H1 (cell line): Measurements from ENCODE around the gene JPT1. TPM values are rescaled to one million over a fixed set of nuclear protein-coding genes. Genes with fewer than 3 reads are reported as not detected.

Experiments used
- CTCF ChIA-PET: fragments of 300-600 bp; sonication (Branson Sonifier 250); formaldehyde crosslinking; loops from one replicate; lab custom pipeline; 2021; ENCODE audit not compliant: partially characterized antibody; lab: Charles Lee
- POLR2A ChIA-PET: fragments of 300-600 bp; sonication (Branson Sonifier 250); formaldehyde crosslinking; loops from one replicate; lab custom pipeline; 2021; ENCODE audit warnings: inconsistent platforms; ENCODE audit not compliant: partially characterized antibody; lab: Charles Lee
- DNase-seq, 2 experiments: peaks; one replicate each; pipeline versions ENCODE4 v3.0.0 to v3.0.0-alpha.2; 2010 to 2022; ENCODE audit warnings: low spot score in 2 of 2, low read depth in 1 of 2, mixed read lengths in 1 of 2
- FAIRE-seq: peaks from 2 replicates; lab custom pipeline; 2011; peaks lifted over from hg19 to GRCh38; lab: Jason Lieb, UNC
- H2AFZ ChIP-seq: 2 replicates; pipeline ENCODE4 v1.8.1; 2012; ENCODE audit warnings: low read length, inconsistent platforms
- H2AK5ac ChIP-seq: 2 replicates; pipeline ENCODE4 v1.6.1; 2013; ENCODE audit warnings: low read depth, low read length
- H2BK120ac ChIP-seq: replicated peaks from 2 replicates; pipeline ENCODE3; 2013; ENCODE audit warnings: low read depth, low read length, inconsistent platforms
- H2BK12ac ChIP-seq: 2 replicates; pipeline ENCODE4 v1.6.1; 2013; ENCODE audit warnings: low read depth, low read length
- H2BK15ac ChIP-seq: 2 replicates; pipeline ENCODE4 v1.6.1; 2013; ENCODE audit warnings: low read length
- H2BK20ac ChIP-seq: 2 replicates; pipeline ENCODE4 v1.6.1; 2013; ENCODE audit warnings: low read length
- H2BK5ac ChIP-seq: 2 replicates; pipeline ENCODE4 v1.6.1; 2013; ENCODE audit warnings: low read depth, low read length
- H3K14ac ChIP-seq: 2 replicates; pipeline ENCODE4 v1.6.1; 2013; ENCODE audit warnings: inconsistent platforms; ENCODE audit not compliant: insufficient read length
- H3K18ac ChIP-seq: 2 replicates; pipeline ENCODE4 v1.6.1; 2013; ENCODE audit warnings: low read length; ENCODE audit errors: extremely low read depth
- H3K23ac ChIP-seq: 2 replicates; pipeline ENCODE4 v1.6.1; 2013; ENCODE audit warnings: inconsistent platforms; ENCODE audit not compliant: insufficient read length
- H3K23me2 ChIP-seq: 2 replicates; pipeline ENCODE4 v1.6.1; 2013; ENCODE audit warnings: low read depth, low read length
- H3K27ac ChIP-seq: 2 replicates; pipeline ENCODE4 v1.6.1; 2011; ENCODE audit warnings: low read depth, low read length, inconsistent platforms
- H3K27me3 ChIP-seq, 4 experiments: replicated peaks in 1 of 4; 1 replicate in 1 of 4; 2 replicates in 3 of 4; pipeline versions ENCODE4 v1.6.1 to v1.8.1; 2011 to 2013; ENCODE audit warnings: low read length in 3 of 4, mild to moderate bottlenecking in 3 of 4, inconsistent platforms in 2 of 4, mixed read lengths in 2 of 4, moderate library complexity in 1 of 4; ENCODE audit not compliant: control insufficient read depth in 3 of 4, insufficient read depth in 3 of 4; ENCODE audit errors: extremely low read depth in 1 of 4
- H3K36me3 ChIP-seq, 4 experiments: 2 replicates each; pipeline versions ENCODE4 v1.6.1 to v1.8.1; 2011 to 2013; ENCODE audit warnings: mild to moderate bottlenecking in 4 of 4, low read length in 3 of 4, moderate library complexity in 2 of 4, control low read depth in 1 of 4, inconsistent platforms in 1 of 4; ENCODE audit not compliant: insufficient read depth in 4 of 4, control insufficient read depth in 2 of 4
- H3K4ac ChIP-seq: replicated peaks from 2 replicates; pipeline ENCODE3; 2013; ENCODE audit warnings: low read length, low read depth, mixed read lengths, inconsistent platforms; ENCODE audit not compliant: insufficient read length
- H3K4me1 ChIP-seq, 4 experiments: replicated peaks in 1 of 4; 1 replicate in 1 of 4; 2 replicates in 3 of 4; pipeline versions ENCODE4 v1.6.1 to v1.8.1; 2011 to 2013; ENCODE audit warnings: low read length in 3 of 4, inconsistent platforms in 2 of 4, mixed read lengths in 1 of 4; ENCODE audit not compliant: insufficient read depth in 4 of 4, control insufficient read depth in 3 of 4
- H3K4me2 ChIP-seq, 2 experiments: 2 replicates each; pipeline versions ENCODE4 v1.6.1 to v1.8.1; 2011 to 2013; ENCODE audit warnings: low read depth in 2 of 2, low read length in 2 of 2, control low read depth in 1 of 2, inconsistent platforms in 1 of 2, mild to moderate bottlenecking in 1 of 2; ENCODE audit not compliant: insufficient read depth in 1 of 2
- H3K4me3 ChIP-seq, 4 experiments: fragments of 200-600, 300-600 bp in 1 of 4; sonication (generic), shearing (Covaris generic), sonication (Bioruptor Twin) in 1 of 4; 2 replicates each; pipeline versions ENCODE4 v1.5.1 to v1.8.1; 2011 to 2016; ENCODE audit warnings: low read length in 4 of 4, low read depth in 3 of 4, control low read depth in 2 of 4, inconsistent platforms in 2 of 4, mild to moderate bottlenecking in 2 of 4, mixed read lengths in 1 of 4, moderate library complexity in 1 of 4; ENCODE audit not compliant: insufficient read depth in 2 of 4; ENCODE audit errors: extremely low read depth in 1 of 4
- H3K56ac ChIP-seq: replicated peaks from 2 replicates; pipeline ENCODE3; 2013; ENCODE audit warnings: low read depth, mild to moderate bottlenecking, mixed read lengths, low read length, inconsistent platforms; ENCODE audit not compliant: insufficient read length
- H3K79me1 ChIP-seq: 2 replicates; pipeline ENCODE4 v1.6.1; 2013; ENCODE audit warnings: low read depth, low read length, control low read depth
- H3K79me2 ChIP-seq, 2 experiments: 2 replicates each; pipeline versions ENCODE4 v1.6.1 to v1.8.1; 2012 to 2013; ENCODE audit warnings: low read length in 2 of 2, mild to moderate bottlenecking in 2 of 2, inconsistent platforms in 1 of 2; ENCODE audit not compliant: insufficient read depth in 2 of 2, control insufficient read depth in 1 of 2
- H3K9ac ChIP-seq, 4 experiments: replicated peaks in 1 of 4; 1 replicate in 1 of 4; 2 replicates in 3 of 4; pipeline versions ENCODE4 v1.6.1 to v1.8.1; 2011 to 2013; ENCODE audit warnings: low read depth in 3 of 4, low read length in 3 of 4, control low read depth in 2 of 4, mild to moderate bottlenecking in 2 of 4, moderate library complexity in 2 of 4, inconsistent platforms in 1 of 4; ENCODE audit errors: extremely low read depth in 1 of 4
- H3K9me3 ChIP-seq, 2 experiments: 2 replicates each; pipeline versions ENCODE4 v1.6.1 to v1.8.1; 2012 to 2013; ENCODE audit warnings: mild to moderate bottlenecking in 2 of 2, moderate library complexity in 2 of 2, control low read depth in 1 of 2, inconsistent platforms in 1 of 2, low read depth in 1 of 2, low read length in 1 of 2, mixed read lengths in 1 of 2; ENCODE audit not compliant: insufficient read depth in 2 of 2
- H4K20me1 ChIP-seq, 2 experiments: replicated peaks in 1 of 2; 2 replicates each; pipeline versions ENCODE3 to v1.8.1; 2011 to 2013; ENCODE audit warnings: inconsistent platforms in 2 of 2, low read length in 2 of 2, mild to moderate bottlenecking in 1 of 2; ENCODE audit not compliant: insufficient read depth in 2 of 2, control insufficient read depth in 1 of 2
- H4K5ac ChIP-seq: 2 replicates; pipeline ENCODE4 v1.6.1; 2013; ENCODE audit warnings: low read length, low read depth, mixed read lengths, inconsistent platforms; ENCODE audit not compliant: insufficient read length
- H4K8ac ChIP-seq: 2 replicates; pipeline ENCODE4 v1.8.0; 2013; ENCODE audit warnings: mild to moderate bottlenecking, moderate library complexity, low read length, inconsistent platforms; ENCODE audit not compliant: insufficient read depth; ENCODE audit errors: extremely low read depth
- H4K91ac ChIP-seq: replicated peaks from 2 replicates; pipeline ENCODE3; 2013; ENCODE audit warnings: low read length, mixed read lengths, inconsistent platforms; ENCODE audit not compliant: insufficient read length
- CREB1 ChIP-seq: IDR thresholded peaks from 2 replicates; pipeline ENCODE4 v1.6.1; 2012; ENCODE audit warnings: inconsistent platforms
- CTBP2 ChIP-seq: IDR thresholded peaks from 2 replicates; pipeline ENCODE4 v1.7.0; 2011; ENCODE audit warnings: borderline replicate concordance, mild to moderate bottlenecking, moderate library complexity, mixed read lengths, low read length; ENCODE audit not compliant: insufficient read depth, insufficient read length
- E2F6 ChIP-seq: IDR thresholded peaks from 2 replicates; pipeline ENCODE4 v1.6.1; 2012; ENCODE audit warnings: inconsistent platforms
- GABPA ChIP-seq: IDR thresholded peaks from 2 replicates; pipeline ENCODE4 v1.6.1; 2011; ENCODE audit warnings: mild to moderate bottlenecking, low read length, moderate library complexity, borderline replicate concordance; ENCODE audit not compliant: insufficient read depth
- KDM1A ChIP-seq: fragments of 200-600, 300-600 bp; sonication (generic); IDR thresholded peaks from 2 replicates; pipeline ENCODE4 v1.7.1; 2016; ENCODE audit warnings: mild to moderate bottlenecking, low read length, borderline replicate concordance
- MAX ChIP-seq: IDR thresholded peaks from 2 replicates; pipeline ENCODE4 v1.6.1; 2012; ENCODE audit warnings: inconsistent platforms
- POLR2A ChIP-seq, 2 experiments: IDR thresholded peaks; 1 replicate in 1 of 2; 2 replicates in 1 of 2; pipeline ENCODE4 v1.6.1; 2011; ENCODE audit warnings: low read depth in 2 of 2, low read length in 2 of 2, mild to moderate bottlenecking in 2 of 2; ENCODE audit errors: control extremely low read depth in 1 of 2
- RFX5 ChIP-seq: IDR thresholded peaks from 2 replicates; pipeline ENCODE4 v1.6.1; 2011; ENCODE audit warnings: low read depth, low read length, improper control_type of control experiment, borderline replicate concordance
- RXRA ChIP-seq: IDR thresholded peaks from 2 replicates; pipeline ENCODE4 v1.6.1; 2011; ENCODE audit warnings: low read depth, mild to moderate bottlenecking, low read length, moderate library complexity; ENCODE audit not compliant: insufficient read depth
- SRF ChIP-seq: IDR thresholded peaks from 2 replicates; pipeline ENCODE4 v1.6.1; 2011; ENCODE audit warnings: mild to moderate bottlenecking, low read depth, low read length, moderate library complexity
- TAF1 ChIP-seq: IDR thresholded peaks from 2 replicates; pipeline ENCODE4 v1.6.1; 2011; ENCODE audit warnings: mild to moderate bottlenecking, low read depth, low read length
- TCF12 ChIP-seq: IDR thresholded peaks from 2 replicates; pipeline ENCODE4 v1.6.1; 2011; ENCODE audit warnings: low read depth, mild to moderate bottlenecking, low read length
- USF2 ChIP-seq: IDR thresholded peaks from 2 replicates; pipeline ENCODE4 v1.6.1; 2011; ENCODE audit warnings: low read length, improper control_type of control experiment
- WGBS, 2 experiments: shearing (Covaris generic) in 1 of 2; methylation state at CpG; one replicate each; pipeline versions ENCODE4 v1.1.6 to v1.1.7; 2013 to 2015; ENCODE audit warnings: low lambda C conversion rate in 2 of 2, mixed read lengths in 2 of 2, inconsistent platforms in 1 of 2, low coverage in 1 of 2, missing lambda C conversion rate in 1 of 2; ENCODE audit not compliant: insufficient replicate concordance in 2 of 2, insufficient coverage in 1 of 2, insufficient read length in 1 of 2; ENCODE audit errors: extremely low coverage in 1 of 2, missing lambda C conversion rate in 1 of 2; 5-methylcytosine and 5-hydroxymethylcytosine counted together
- polyA plus RNA-seq, 7 experiments: library from polyadenylated mRNA; depleted of rRNA in 3 of 7; stranded (reverse) in 5 of 7; unstranded in 2 of 7; fragments of >200 nt in 5 of 7; fragments of 200-250 nt in 2 of 7; gene quantifications; 1 replicate in 5 of 7; 2 replicates in 1 of 7; 4 replicates in 1 of 7; pipeline versions ENCODE4 v1.2.1 to v1.2.3, GENCODE V29; 2011 to 2013; ENCODE audit warnings: missing spikeins in 2 of 7, mixed read lengths in 2 of 7
- total RNA-seq: library from RNA; stranded (reverse); fragmentation: NEBNext Ultra II Directional; extraction: Animal tissue kit (Norgen Biotek cat#: 25700); gene quantifications from 2 replicates; pipeline ENCODE4 v1.2.1, GENCODE V29; 2021

Gene JPT1
- total and polyA plus RNA-seq, 2 of the 8 experiments (the other 6 are each of a cell fraction or from before 2014, with no cell fraction given): 154 to 369 TPM

GRCh38 chr17:75194879-75195278 lies 40.6 kb upstream of the JPT1 start:
- H3K9ac ChIP-seq: no peak overlapping the region
- POLR2A ChIA-PET: no interaction called here
- no peak for TF ChIP-seq CTBP2
- TF ChIP-seq RFX5: no peak
- TF ChIP-seq RXRA: no peak
- TF ChIP-seq MAX: no peak
- no peak for TF ChIP-seq TCF12
- no peak for TF ChIP-seq GABPA
- TF ChIP-seq E2F6: no peak
- TF ChIP-seq TAF1: no peak
- no peak for TF ChIP-seq USF2
- no peak for TF ChIP-seq POLR2A (IDR thresholded peaks at IDR 0.05; ENCODE audit: control extremely low read depth in 1 of 2, low read depth in 2 of 2, low read length in 2 of 2)
- TF ChIP-seq CREB1: no peak
- TF ChIP-seq KDM1A: no peak
- no peak for TF ChIP-seq SRF

More at GRCh38 chr17:75194879-75195278, 40.6 kb upstream of the JPT1 start:
- Histone ChIP-seq H2AFZ (no peak overlapping the region), H2BK15ac (no peak overlapping the region), H3K4me3 (no peak overlapping the region), H2BK5ac (no peak overlapping the region), H3K4me1 (no peaks in the 10 kb centered on the region), H3K79me1 (no peaks in the 10 kb centered on the region), H4K8ac (no peak overlapping the region), H3K18ac (no peak overlapping the region), H3K56ac (no peak overlapping the region), H4K5ac (no peak overlapping the region), H2BK12ac (no peak overlapping the region), H3K27ac (no peak overlapping the region), H3K79me2 (no peaks in the 10 kb centered on the region), H3K4ac (no peak overlapping the region), H3K23ac (no peak overlapping the region), H2BK20ac (no peak overlapping the region), H3K36me3 (no peaks in the 10 kb centered on the region), H3K4me2 (no peak overlapping the region), H3K9me3 (no peaks in the 10 kb centered on the region), H3K27me3 (no peaks in the 10 kb centered on the region), H3K14ac (no peak overlapping the region), H2BK120ac (no peak overlapping the region), H4K20me1 (no peaks in the 10 kb centered on the region), H3K23me2 (no peaks in the 10 kb centered on the region; the same call in 1 of the 2 replicates), H2AK5ac (no peak overlapping the region), H4K91ac (no peak overlapping the region)
- no peak for FAIRE-seq
- DNase-seq: no peak
- CTCF ChIA-PET: no interaction called here
- WGBS, 2 experiments: 97% methylated on average over 4 of the region's 5 CpGs; no CpG with 5 or more reads in 1 of the 2 experiments
